Measurements from ENCODE around the gene CRAMP1.
"Not testable (repeated sequence)": the region's sequence is repeated elsewhere in the genome, so short reads cannot be mapped to it uniquely, and the experiment has no call there.

Gene CRAMP1

DNA sequence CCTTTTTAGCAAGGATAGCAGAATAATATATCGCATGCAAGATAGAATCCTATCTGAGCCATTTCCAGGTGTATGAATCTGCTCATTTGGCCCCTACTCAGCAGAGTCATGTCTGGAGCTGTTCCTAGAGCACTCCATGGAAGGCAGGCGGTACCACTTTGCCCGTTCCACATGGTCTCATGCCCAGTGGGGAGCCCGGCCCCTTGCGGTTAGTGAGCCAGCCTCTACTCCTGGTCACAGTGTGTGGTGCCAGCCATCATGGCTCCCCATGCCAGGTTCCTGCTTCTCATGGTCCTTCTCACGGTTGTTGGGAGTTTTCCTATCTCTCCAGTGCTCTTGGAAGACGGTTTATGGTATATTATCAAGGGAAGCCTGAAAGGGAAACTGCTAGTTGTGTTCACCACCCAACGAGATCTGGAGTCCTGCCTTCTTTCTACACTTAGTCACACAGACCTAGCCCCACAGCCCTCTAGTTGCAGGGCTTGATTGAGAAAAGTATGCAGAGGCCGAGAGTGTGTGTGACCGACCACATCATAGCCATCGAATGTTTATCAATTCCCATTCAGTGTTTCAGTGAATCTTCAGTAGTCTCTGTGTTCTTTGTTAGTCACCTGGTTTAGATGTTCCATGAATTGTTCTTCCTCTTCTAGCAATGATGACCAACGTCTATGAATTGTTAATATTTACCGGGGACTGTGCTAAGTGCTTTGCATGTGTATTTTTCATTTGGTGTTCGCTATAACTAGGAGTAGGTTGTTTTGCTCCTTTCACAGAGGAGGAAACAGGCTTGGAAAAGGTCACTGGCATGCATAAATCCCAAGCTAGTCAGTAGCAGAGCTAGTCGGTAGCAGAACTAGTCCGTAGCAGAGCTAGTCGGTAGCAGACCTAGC, 75.5 kb downstream of the CRAMP1 start:
- DNase-seq, result no peak

DNA sequence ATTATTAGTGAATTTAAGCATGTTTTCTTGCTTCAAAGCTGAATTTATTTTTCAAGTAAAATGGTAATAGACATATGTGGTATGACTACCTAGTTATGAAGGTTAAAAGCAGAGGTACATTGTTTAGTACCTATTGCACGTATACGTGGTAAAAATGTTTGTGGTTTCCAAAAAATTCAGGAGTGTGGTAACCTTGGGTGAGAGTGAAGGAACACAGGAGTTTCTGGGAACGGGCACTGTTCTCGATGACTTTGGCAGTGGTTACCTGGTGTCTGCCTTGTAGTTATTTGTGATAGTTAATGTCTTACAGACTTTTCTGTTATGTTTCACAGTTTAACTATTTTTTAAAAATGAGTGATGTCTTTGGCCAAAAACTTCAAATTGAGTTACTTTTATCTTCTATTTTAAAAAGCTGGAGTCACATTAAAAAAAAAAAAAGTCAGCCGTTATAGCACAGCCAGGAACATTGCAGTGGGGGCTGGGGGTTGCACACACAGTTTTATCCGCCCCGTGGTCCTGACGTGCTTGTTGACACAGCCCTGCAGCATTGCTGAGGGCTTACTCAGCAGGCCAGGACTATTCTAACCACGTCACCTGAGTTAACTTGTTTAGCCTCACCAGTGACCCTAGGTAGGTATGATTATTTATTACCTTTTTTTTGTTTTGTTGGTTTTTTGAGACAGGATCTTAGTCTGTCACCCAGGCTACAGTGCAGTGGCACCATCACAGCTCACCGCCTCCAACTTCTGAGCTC, 76.8 kb downstream of the CRAMP1 start:
- DNase-seq, result no peak

DNA sequence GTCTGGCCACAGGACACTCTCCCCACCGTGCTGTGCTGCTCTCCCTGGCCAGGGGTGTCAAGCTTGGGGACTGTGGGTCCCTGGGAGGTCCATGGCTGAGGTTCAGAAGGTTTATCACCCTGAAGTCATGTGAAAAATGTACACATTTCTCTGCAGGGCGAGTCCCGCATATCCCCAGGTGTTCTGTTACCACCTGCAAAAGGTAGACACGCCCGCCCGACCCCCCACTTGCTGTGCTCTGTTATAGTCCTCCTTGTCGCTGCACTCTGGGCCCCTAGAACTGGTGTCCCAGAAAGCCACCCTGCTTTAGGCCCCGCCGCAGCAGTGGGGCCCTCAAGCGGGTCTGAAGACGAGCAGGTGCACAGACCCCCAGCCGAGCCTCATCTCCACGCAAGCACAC, 77.7 kb downstream of the CRAMP1 start:
- DNase-seq, result no peak

GRCh38 chr16:1690810-1691209, 78.7 kb downstream of the CRAMP1 start:
- no peak for DNase-seq

DNA sequence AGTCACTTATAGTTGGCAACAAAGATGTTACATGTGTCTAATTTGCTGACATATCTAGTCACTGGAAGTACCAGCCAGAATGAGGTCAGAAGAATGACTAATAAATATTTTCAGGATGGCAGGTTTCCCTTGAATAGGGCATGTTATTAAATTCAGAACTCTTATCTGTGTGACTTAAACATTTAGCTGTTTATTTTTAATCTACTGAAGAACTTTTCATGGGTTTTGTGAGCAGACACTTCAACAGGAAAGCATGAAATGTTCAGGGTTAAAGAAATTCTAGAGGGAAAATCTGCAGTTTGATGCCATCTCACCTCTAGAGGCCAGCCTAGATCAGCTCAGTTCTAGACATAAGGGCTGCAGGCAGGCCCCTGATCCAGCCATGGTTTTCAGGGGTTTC, 79.1 kb downstream of the CRAMP1 start:
- DNase-seq, result no peak

- no peak for DNase-seq
Observed at GRCh38 chr16:1691956-1692355, 79.8 kb downstream of the CRAMP1 start.

- DNase-seq, result no peak
Observed at GRCh38 chr16:1696863-1697262, 84.7 kb downstream of the CRAMP1 start.

DNA sequence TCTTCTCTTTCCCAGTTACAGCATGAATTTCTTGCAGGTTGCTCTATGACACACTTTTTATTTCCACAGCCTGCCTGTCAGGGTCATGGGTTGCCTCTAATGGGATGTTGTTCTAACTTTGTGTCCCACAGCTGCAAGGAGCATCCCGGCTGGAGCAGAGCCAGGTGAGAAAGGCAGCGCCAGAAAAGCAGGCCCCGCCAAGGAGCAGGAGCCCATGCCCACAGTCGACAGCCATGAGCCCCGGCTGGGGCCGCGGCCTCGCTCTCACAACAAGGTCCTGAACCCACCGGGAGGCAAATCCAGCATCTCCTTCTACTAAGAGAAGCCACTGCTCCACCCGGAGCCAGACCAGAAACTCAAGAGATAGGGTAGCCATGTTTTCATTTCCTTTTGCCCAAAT, 86.5 kb downstream of the CRAMP1 start:
- DNase-seq, result no peak

DNA sequence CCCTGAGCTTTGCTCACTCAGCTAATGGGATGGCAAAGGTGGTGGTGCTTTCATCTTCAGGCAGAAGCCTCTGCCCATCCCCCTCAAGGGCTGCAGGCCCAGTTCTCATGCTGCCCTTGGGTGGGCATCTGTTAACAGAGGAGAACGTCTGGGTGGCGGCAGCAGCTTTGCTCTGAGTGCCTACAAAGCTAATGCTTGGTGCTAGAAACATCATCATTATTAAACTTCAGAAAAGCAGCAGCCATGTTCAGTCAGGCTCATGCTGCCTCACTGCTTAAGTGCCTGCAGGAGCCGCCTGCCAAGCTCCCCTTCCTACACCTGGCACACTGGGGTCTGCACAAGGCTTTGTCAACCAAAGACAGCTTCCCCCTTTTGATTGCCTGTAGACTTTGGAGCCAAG, 88.1 kb downstream of the CRAMP1 start:
- DNase-seq, result no peak

GRCh38 chr16:1701216-1701878, 89.2 kb downstream of the CRAMP1 start:
- no peak for DNase-seq

GRCh38 chr16:1705324-1705687, 93.1 kb downstream of the CRAMP1 start:
- DNase-seq, result not testable (repeated sequence)

- peak; percentile 96 for DNase-seq
Observed at GRCh38 chr16:1705688-1706385, 93.7 kb downstream of the CRAMP1 start, which contains the start of gene MAPK8IP3. MAPK8IP3 (plus strand) TSS chr16:1706195; CDS start chr16:1706340, 145 bp downstream.

DNA sequence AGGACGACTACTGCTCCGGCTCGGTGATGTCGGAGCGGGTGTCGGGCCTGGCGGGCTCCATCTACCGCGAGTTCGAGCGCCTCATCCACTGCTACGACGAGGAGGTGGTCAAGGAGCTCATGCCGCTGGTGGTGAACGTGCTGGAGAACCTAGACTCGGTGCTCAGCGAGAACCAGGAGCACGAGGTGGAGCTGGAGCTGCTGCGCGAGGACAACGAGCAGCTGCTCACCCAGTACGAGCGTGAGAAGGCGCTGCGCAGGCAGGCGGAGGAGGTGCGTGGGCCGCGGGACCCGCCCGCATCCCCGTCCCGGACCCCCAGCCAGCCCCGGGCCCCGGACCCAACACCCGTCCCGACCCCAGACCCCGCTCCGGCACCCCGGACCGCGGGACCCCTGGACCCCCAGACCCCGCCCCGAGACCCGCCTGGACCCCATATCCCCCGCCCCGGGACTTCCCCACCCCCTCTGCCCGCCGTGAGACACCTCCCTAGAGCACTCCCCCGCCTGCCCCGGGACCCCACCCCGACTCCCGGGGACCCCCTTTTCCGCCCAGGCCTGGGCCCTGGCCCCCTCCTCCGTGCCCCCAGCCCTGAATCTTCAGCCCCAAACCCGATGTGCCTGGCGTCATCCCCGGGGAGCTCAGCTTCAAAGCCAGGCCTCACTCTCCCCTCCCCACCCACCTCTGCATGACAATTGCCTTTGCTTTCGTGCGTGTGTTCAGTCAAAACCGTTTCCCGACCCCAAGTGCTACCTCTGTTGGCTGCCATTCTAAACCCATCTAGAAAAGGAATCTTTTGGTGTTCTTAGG, 94.4 kb downstream of the CRAMP1 start:
- DNase-seq, result peak; percentile 37

DNA sequence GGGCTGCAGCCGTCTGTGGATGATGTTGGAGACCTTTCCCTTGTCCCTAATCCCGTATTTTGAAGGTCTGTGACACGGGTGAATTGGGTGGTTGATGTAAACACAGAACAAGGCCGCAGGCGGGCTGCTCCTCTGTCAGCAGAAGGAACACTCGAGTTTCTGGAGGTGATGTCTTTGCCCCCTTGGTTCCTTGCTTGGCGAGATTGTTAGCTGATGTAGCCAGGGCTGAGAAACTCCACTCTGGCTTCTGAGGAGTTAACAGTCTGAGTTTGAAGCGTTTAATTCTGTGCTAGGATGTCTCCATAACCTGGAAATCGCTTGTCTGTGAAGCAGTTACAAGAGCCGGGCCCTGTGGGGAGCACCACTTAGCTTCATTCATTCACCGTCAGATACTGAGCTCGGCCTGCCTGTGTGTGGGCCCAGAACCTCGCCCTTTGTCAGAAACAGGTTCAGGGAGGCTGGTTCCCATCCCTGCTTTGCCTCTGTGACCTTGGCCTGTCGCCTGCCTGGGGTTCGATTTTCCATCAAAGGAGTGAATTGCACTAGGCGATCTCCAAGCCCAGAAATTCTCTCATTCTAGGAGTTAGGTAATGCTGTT, 95.1 kb downstream of the CRAMP1 start:
- peak; percentile 3 for DNase-seq

GRCh38 chr16:1708083-1708767, 96.1 kb downstream of the CRAMP1 start:
- no peak for DNase-seq

GRCh38 chr16:1708768-1709180, 96.6 kb downstream of the CRAMP1 start:
- no peak for DNase-seq

DNA sequence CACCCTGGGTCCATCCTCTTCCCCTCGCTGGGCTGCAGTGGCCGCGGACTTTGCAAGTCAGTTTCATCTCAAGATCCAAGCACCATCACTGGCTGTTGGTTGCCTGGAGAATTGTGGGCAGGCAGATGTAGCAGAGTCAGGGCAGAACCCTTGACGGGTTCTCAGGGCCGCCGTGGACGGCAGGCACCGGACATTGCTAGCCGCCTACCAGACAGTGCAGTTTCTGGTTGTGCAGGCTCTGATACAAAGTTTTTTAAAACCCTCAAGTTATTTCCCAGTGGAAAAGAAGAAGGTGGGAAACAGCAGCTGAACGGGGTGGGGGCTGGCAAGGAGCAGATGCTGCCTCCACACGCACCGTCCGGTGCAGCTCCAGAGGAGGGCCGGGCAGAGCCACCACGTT, 97.2 kb downstream of the CRAMP1 start:
- no peak for DNase-seq

- DNase-seq, result no peak
Observed at GRCh38 chr16:1710811-1711507, 98.8 kb downstream of the CRAMP1 start.

DNA sequence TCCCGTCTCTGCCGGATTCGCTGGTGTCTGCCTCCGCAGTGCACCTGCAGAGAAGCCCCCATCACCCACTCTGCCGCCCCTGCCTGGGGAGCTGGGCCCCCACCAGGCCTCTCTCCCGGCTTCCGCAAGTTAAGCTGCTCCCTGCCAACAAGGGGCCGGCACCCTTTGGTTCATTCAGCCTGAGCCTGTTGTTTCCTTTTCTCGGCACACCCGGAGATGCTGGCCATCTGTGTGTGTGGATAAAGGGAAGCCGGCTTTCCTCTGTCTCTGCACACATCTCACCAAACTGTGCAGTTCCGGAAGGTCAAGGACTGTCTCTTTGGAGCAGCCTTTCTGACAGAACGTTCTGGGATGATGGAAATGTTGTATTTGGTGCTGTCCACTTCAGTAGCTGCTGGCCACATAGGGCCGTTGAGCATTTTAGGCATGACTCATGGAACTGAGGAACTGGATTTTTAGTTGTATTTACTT, 100.7 kb downstream of the CRAMP1 start:
- no peak for DNase-seq

DNA sequence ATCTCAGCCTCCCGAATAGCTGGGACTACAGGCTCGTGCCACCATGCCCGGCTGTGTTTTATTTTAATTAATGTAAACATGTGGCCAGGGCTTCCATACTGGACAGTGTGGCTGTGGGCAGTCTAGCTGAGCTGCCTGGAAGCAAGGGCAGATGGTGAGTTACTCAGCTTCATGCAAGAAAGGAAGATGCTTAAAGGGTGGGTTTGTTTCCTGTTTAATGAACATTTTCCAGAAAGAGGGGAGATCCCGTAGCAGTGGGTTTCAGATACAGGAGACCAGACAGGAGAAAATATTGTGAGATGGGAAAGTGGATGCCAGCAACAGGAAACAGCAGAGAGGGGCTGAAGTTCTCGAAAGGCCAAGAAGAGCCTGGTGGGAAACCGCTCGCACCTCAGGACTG, 101.2 kb downstream of the CRAMP1 start:
- DNase-seq, result no peak
